Measurements from ENCODE around the gene MYH7. TPM values are rescaled to one million over a fixed set of nuclear protein-coding genes. Genes with fewer than 3 reads are reported as not detected.
"Not testable (repeated sequence)": the region's sequence is repeated elsewhere in the genome, so short reads cannot be mapped to it uniquely, and the experiment has no call there.

Gene MYH7
- total and polyA plus RNA-seq, 9 donors, result 0.92 to 1.1 (median 0.95) TPM; not detected in 5

DNA sequence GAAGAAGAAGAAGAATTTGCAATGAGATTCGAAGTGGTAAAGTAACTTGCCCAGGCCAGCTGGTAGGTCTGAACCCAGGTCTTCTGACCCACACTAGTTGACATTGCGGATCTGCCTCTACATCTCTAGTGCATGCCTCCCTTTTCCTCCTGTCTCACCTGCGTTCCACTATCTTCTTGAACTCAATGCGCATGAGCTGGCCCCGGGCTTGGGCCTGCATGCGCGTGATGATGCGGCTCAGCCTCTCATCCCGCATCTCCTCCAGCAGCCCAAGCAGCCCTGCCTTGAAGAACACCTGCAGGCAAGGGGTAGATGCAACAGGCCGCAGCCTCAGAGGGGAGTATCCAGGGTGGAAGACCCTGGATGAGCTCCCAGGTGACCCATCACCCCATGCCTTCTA lies 39.3 kb downstream of the MYH7 start:
- no peaks in the 10 kb centered on the region for H3K36me3 ChIP-seq
- H3K9me3 ChIP-seq, result no peaks in the 10 kb centered on the region
- no peak overlapping the region for H3K4me3 ChIP-seq
- TF ChIP-seq EP300 (IDR thresholded peaks at IDR 0.05) (no peak), POLR2A (IDR thresholded peaks at IDR 0.05) (no peak), CTCF (IDR thresholded peaks at IDR 0.05) (no peak)
- 89 to 92% (median 90%) methylated on average over 10 of the region's 10 CpGs for WGBS, 3 donors
- DNase-seq, result no peak
- intact Hi-C loops (cut with DNase I), result no loop called here
- no peaks in the 10 kb centered on the region for H3K4me1 ChIP-seq (ENCODE audit: insufficient read depth)
- H3K27ac ChIP-seq, result no peak overlapping the region
- H3K27me3 ChIP-seq, result no peaks in the 10 kb centered on the region

GRCh38 chr14:23392613-23393012 lies 42.8 kb downstream of the MYH7 start:
- H3K36me3 ChIP-seq, result no peaks in the 10 kb centered on the region
- H3K4me3 ChIP-seq, result no peak overlapping the region
- no peaks in the 10 kb centered on the region for H3K27me3 ChIP-seq
- H3K4me1 ChIP-seq (ENCODE audit: insufficient read depth), result no peaks in the 10 kb centered on the region
- 68 to 71% (median 70%) methylated on average over 7 of the region's 7 CpGs for WGBS, 3 donors
- no peak overlapping the region for H3K27ac ChIP-seq
- DNase-seq, result no peak
- TF ChIP-seq POLR2A (IDR thresholded peaks at IDR 0.05) (no peak), EP300 (IDR thresholded peaks at IDR 0.05) (no peak), CTCF (IDR thresholded peaks at IDR 0.05) (no peak)
- intact Hi-C loops (cut with DNase I), result no loop called here
- no peaks in the 10 kb centered on the region for H3K9me3 ChIP-seq

GRCh38 chr14:23389871-23390270 lies 45.6 kb downstream of the MYH7 start:
- intact Hi-C loops (cut with DNase I); H3K9me3 ChIP-seq; H3K36me3 ChIP-seq; H3K27me3 ChIP-seq; DNase-seq; H3K27ac ChIP-seq; H3K4me3 ChIP-seq; H3K4me1 ChIP-seq (ENCODE audit: insufficient read depth): not testable (repeated sequence)
- WGBS, 3 donors, result 52 to 62% (median 62%) methylated on average over 4 to 5 of the region's 19 CpGs

DNA sequence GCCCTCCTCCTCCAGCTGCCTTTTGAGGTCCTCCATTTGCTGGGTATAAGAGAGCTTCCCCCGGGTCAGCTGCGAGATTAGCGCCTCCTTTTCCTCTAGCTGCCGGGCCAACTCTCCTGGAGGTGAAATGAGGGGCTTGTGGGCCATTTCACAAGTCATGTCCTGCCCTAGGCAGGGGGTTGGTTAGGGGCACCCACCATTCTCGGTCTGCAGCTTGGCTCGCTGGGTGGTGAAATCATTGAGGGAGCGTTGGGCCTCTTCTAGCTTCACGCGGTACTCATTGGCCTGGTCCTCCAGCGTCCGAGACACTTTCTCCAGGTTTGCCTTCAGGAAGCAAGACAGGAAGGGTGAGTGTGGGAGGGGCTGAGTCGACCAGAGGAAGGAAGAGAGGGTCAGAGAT lies 46.1 kb downstream of the MYH7 start:
- no peaks in the 10 kb centered on the region for H3K36me3 ChIP-seq
- H3K9me3 ChIP-seq, result no peaks in the 10 kb centered on the region
- no peaks in the 10 kb centered on the region for H3K27me3 ChIP-seq
- H3K27ac ChIP-seq, result no peak overlapping the region
- no peak overlapping the region for H3K4me3 ChIP-seq
- no peak for DNase-seq
- WGBS, 3 donors, result 72 to 79% (median 75%) methylated on average over 12 of the region's 12 CpGs
- intact Hi-C loops (cut with DNase I), result no loop called here
- H3K4me1 ChIP-seq (ENCODE audit: insufficient read depth), result no peaks in the 10 kb centered on the region
- TF ChIP-seq POLR2A (IDR thresholded peaks at IDR 0.05) (no peak), EP300 (IDR thresholded peaks at IDR 0.05) (no peak), CTCF (IDR thresholded peaks at IDR 0.05) (no peak)

DNA sequence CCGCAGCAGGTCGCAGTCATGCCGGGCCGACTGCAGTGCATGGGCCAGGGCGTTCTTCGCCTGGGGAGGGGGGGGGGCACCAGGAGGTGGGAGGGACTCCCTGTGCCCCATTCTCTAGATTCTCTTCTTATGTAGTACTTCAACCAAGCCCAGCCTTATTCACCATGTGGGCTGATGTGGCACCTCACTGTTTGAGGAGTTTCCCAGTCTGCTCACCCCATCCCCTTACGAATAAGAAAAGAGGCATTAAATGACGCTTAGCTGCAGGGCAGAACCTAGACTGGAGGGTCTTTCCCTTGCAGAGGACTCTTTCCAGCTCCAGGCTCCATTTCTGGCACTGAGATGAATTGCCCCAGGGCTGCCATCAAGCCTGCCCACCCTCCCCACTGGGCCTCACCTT lies 46.5 kb downstream of the MYH7 start:
- Histone ChIP-seq H3K36me3 (no peaks in the 10 kb centered on the region), H3K4me3 (no peak overlapping the region), H3K27me3 (no peaks in the 10 kb centered on the region), H3K27ac (no peak overlapping the region), H3K4me1 (ENCODE audit: insufficient read depth) (no peaks in the 10 kb centered on the region), H3K9me3 (no peaks in the 10 kb centered on the region)
- TF ChIP-seq EP300 (IDR thresholded peaks at IDR 0.05), result no peak
- TF ChIP-seq POLR2A (IDR thresholded peaks at IDR 0.05), result no peak
- TF ChIP-seq CTCF (IDR thresholded peaks at IDR 0.05), result no peak
- intact Hi-C loops (cut with DNase I), result no loop called here
- 67 to 76% (median 68%) methylated on average over 8 of the region's 8 CpGs for WGBS, 3 donors
- no peak for DNase-seq

Measured in ovary (tissue), 9 donors.